ENCODE results near the gene BDH1. TPM values are rescaled to one million over a fixed set of nuclear protein-coding genes. Genes with fewer than 3 reads are reported as not detected.

The BDH1 gene
- total RNA-seq, 8 experiments from 2014 or later: 3.3 to 55.6 (median 4.3) TPM

GRCh38 chr3:197493049-197493448 lies 62.7 kb downstream of the BDH1 start:
- in situ Hi-C loops (cut with MboI; ENCODE audit: low pct_unique_long_range_greater_than_20kb in 2 of 9, low sequenced_read_pairs in 9 of 9, unreplicated experiment in 9 of 9): loop anchor here in 1 of 9 experiments (25.0 kb wide), 1 partner anchor 231 kb away; no protein-coding TSS in a partner anchor
- Histone ChIP-seq H3K27ac (no peak overlapping the region), H3K4me1 (replicated peaks in 1 of 2) (peaks cover 9% of the 10 kb centered on the region in 2 donors), H3K4me3 (no peak overlapping the region)
- WGBS, 10 experiments: 57 to 92% (median 71%) methylated on average over 1 to 3 of the region's 5 CpGs; no CpG with 5 or more reads in 3 of the 10 experiments
- peak in 1 of 8 experiments; percentile 24 for ATAC-seq (replicated peaks in 6 of 8)

- in situ Hi-C loops (cut with MboI; ENCODE audit: low pct_unique_long_range_greater_than_20kb in 2 of 9, low sequenced_read_pairs in 9 of 9, unreplicated experiment in 9 of 9): loop anchor here in 1 of 9 experiments (25.0 kb wide), 1 partner anchor 230 kb away; no protein-coding TSS in a partner anchor
- H3K27ac ChIP-seq: no peak overlapping the region
- WGBS, 10 experiments: 0 to 100% (median 85%) methylated on average over 1 to 5 of the region's 12 CpGs; no CpG with 5 or more reads in 1 of the 10 experiments
- ATAC-seq (replicated peaks in 6 of 8): peak in 1 of 8 experiments; percentile 2
- H3K4me3 ChIP-seq: no peak overlapping the region
- peaks cover 18 to 19% of the 10 kb centered on the region in 2 donors for H3K4me1 ChIP-seq (replicated peaks in 1 of 2)
These were observed 63.7 kb downstream of the BDH1 start for GRCh38 chr3:197491923-197492664.

GRCh38 chr3:197491478-197491877 lies 64.3 kb downstream of the BDH1 start:
- 41 to 100% (median 93%) methylated on average over 1 to 6 of the region's 7 CpGs; no CpG with 5 or more reads in 2 of the 10 experiments for WGBS, 10 experiments
- no peak for ATAC-seq (replicated peaks in 6 of 8)
- no peak overlapping the region for H3K27ac ChIP-seq
- peaks cover 19% of the 10 kb centered on the region in 2 donors for H3K4me1 ChIP-seq (replicated peaks in 1 of 2)
- no peak overlapping the region for H3K4me3 ChIP-seq
- in situ Hi-C loops (cut with MboI; ENCODE audit: low pct_unique_long_range_greater_than_20kb in 2 of 9, low sequenced_read_pairs in 9 of 9, unreplicated experiment in 9 of 9): loop anchor here in 1 of 9 experiments (25.0 kb wide), 1 partner anchor 229 kb away; no protein-coding TSS in a partner anchor

DNA sequence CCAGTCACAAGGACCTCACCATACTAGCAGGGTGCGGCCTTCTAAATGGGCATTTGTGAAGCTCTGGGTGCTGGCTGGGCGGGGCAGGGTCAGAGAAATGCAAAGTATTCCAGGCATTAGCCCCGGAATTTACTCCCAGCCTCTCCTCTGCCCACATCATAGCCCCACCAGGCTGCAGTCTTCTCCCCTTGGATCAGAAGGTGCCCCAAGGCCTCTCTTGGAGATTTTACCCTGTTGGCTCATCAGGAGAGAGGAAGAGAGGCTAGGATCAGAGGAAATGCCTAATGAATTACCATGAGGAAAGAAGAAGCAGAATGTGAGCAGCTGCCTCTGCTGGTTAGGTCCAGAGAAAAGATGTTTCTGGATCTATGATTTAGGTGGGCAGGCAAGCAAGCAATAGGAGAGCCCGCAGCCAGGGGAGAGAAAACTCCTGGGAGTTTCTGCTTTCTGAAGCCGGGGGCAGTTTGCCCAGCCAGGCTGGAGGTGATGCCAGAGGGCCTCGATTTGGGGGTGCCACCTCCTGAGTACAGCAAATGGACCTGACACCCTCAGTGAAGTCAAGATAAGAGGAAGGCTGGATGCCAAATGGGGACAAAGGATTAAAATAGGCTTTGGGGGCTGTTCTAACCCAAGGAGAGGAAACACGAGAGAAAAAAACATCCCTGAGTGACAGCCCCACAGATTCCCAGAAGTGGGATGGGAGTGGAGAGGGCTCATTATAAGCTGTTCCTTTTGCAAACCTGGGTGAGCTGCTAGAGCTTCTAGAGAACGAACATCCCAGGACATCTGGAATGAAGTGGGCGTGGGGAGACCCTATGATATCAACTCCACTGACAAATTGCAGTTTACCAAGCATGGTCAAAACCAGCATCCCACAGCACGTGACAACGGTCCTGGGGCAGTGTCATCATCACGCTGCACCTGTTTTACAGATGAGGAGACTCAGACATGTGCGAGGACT lies 65.4 kb downstream of the BDH1 start:
- in situ Hi-C loops (cut with MboI; ENCODE audit: low pct_unique_long_range_greater_than_20kb in 2 of 9, low sequenced_read_pairs in 9 of 9, unreplicated experiment in 9 of 9): loop anchor here in 1 of 9 experiments (25.0 kb wide), 1 partner anchor 228 kb away; no protein-coding TSS in a partner anchor
- H3K27ac ChIP-seq: no peak overlapping the region
- peaks cover 19% of the 10 kb centered on the region in 2 donors for H3K4me1 ChIP-seq (replicated peaks in 1 of 2)
- peak in 3 of 8 experiments; percentile 27 to 88 (median 63) for ATAC-seq (replicated peaks in 6 of 8)
- 40 to 100% (median 63%) methylated on average over 1 to 7 of the region's 13 CpGs for WGBS, 10 experiments
- no peak overlapping the region for H3K4me3 ChIP-seq

DNA sequence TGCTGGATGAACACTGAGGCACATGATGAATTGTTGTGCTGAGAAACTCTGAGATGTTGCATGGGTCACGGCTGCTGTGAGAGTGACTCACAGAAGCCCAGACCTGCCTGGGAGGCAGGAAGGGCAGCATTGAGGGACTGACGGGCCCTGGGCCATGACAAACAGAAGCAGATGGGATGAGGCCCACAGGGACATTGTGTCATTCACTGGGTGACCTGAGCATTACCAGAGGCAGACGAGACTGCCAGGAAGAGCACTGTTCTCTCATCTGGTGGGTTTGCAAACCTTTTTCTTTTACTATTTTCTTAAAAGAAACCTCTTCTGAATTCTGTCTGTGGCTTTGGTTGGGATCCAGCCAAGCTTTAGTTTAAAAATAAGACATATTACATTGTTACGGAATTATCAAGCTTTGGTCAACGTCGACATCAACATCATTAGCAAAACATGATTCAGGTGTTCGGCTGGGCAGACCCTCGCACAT lies 67.8 kb downstream of the BDH1 start:
- ATAC-seq (replicated peaks in 6 of 8): peak in 7 of 8 experiments; percentile 80 to 100 (median 99)
- peak overlapping the region; percentile 15 to 25 for H3K27ac ChIP-seq
- in situ Hi-C loops (cut with MboI; ENCODE audit: low pct_unique_long_range_greater_than_20kb in 2 of 9, low sequenced_read_pairs in 9 of 9, unreplicated experiment in 9 of 9): loop anchor here in 1 of 9 experiments (25.0 kb wide), 1 partner anchor 226 kb away; no protein-coding TSS in a partner anchor
- 0 to 92% (median 49%) methylated on average over 1 to 8 of the region's 8 CpGs; no CpG with 5 or more reads in 1 of the 10 experiments for WGBS, 10 experiments
- H3K4me1 ChIP-seq (replicated peaks in 1 of 2): peaks cover 19% of the 10 kb centered on the region in 2 donors
- no peak overlapping the region for H3K4me3 ChIP-seq

GRCh38 chr3:197486861-197487260 lies 68.9 kb downstream of the BDH1 start:
- no peak overlapping the region for H3K27ac ChIP-seq
- peaks cover 24 to 27% of the 10 kb centered on the region in 2 donors for H3K4me1 ChIP-seq (replicated peaks in 1 of 2)
- WGBS, 10 experiments: 75 to 100% (median 94%) methylated on average over 1 of the region's 1 CpG; no CpG with 5 or more reads in 4 of the 10 experiments
- in situ Hi-C loops (cut with MboI; ENCODE audit: low pct_unique_long_range_greater_than_20kb in 2 of 9, low sequenced_read_pairs in 9 of 9, unreplicated experiment in 9 of 9): loop anchor here in 1 of 9 experiments (25.0 kb wide), 1 partner anchor 225 kb away; no protein-coding TSS in a partner anchor
- ATAC-seq (replicated peaks in 6 of 8): no peak
- no peak overlapping the region for H3K4me3 ChIP-seq

GRCh38 chr3:197485143-197485542 lies 70.6 kb downstream of the BDH1 start:
- in situ Hi-C loops (cut with MboI; ENCODE audit: low pct_unique_long_range_greater_than_20kb in 2 of 9, low sequenced_read_pairs in 9 of 9, unreplicated experiment in 9 of 9): loop anchor here in 1 of 9 experiments (25.0 kb wide), 1 partner anchor 223 kb away; no protein-coding TSS in a partner anchor
- Histone ChIP-seq H3K27ac (no peak overlapping the region), H3K4me3 (no peak overlapping the region), H3K4me1 (replicated peaks in 1 of 2) (peaks cover 22 to 30% of the 10 kb centered on the region in 2 donors)
- 71 to 100% (median 83%) methylated on average over 1 to 4 of the region's 5 CpGs; no CpG with 5 or more reads in 5 of the 10 experiments for WGBS, 10 experiments
- ATAC-seq (replicated peaks in 6 of 8): no peak

- peak in 1 of 8 experiments; percentile 30 for ATAC-seq (replicated peaks in 6 of 8)
- in situ Hi-C loops (cut with MboI; ENCODE audit: low pct_unique_long_range_greater_than_20kb in 2 of 9, low sequenced_read_pairs in 9 of 9, unreplicated experiment in 9 of 9): loop anchor here in 1 of 9 experiments (25.0 kb wide), 1 partner anchor 222 kb away; no protein-coding TSS in a partner anchor
- Histone ChIP-seq H3K27ac (no peak overlapping the region), H3K4me1 (replicated peaks in 1 of 2) (peaks cover 22 to 30% of the 10 kb centered on the region in 2 donors), H3K4me3 (no peak overlapping the region)
- WGBS, 10 experiments: 20 to 100% (median 90%) methylated on average over 1 to 9 of the region's 12 CpGs; no CpG with 5 or more reads in 2 of the 10 experiments
These were observed 71.4 kb downstream of the BDH1 start for GRCh38 chr3:197484204-197484901.

DNA sequence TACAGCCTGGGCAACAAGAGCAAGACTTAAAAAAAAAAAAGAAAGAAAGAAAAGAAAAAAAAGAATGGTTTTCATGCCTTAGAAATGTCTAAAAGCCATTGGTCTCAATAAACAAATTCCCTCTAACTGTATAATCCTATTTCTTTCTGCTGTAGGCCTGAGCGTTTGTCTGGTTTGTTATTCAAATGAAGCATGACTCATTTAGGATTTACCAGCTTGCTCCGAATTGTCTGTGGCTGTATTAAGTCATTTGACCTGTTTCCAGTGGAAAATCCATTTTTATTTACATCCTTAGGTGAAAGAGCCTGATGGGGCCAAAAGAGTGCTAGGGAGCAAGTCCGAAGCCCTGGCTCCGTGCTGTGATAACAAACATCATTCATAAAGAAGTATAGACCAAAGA lies 73.8 kb downstream of the BDH1 start:
- peak in 7 of 8 experiments; percentile 47 to 81 (median 61) for ATAC-seq (replicated peaks in 6 of 8)
- in situ Hi-C loops (cut with MboI; ENCODE audit: low pct_unique_long_range_greater_than_20kb in 2 of 9, low sequenced_read_pairs in 9 of 9, unreplicated experiment in 9 of 9): loop anchor here in 1 of 9 experiments (25.0 kb wide), 1 partner anchor 220 kb away; no protein-coding TSS in a partner anchor
- H3K4me3 ChIP-seq: no peak overlapping the region
- no peak overlapping the region for H3K27ac ChIP-seq
- 0 to 63% (median 46%) methylated on average over 1 to 4 of the region's 4 CpGs; no CpG with 5 or more reads in 2 of the 10 experiments for WGBS, 10 experiments
- peaks cover 9 to 18% of the 10 kb centered on the region in 2 donors for H3K4me1 ChIP-seq (replicated peaks in 1 of 2)

DNA sequence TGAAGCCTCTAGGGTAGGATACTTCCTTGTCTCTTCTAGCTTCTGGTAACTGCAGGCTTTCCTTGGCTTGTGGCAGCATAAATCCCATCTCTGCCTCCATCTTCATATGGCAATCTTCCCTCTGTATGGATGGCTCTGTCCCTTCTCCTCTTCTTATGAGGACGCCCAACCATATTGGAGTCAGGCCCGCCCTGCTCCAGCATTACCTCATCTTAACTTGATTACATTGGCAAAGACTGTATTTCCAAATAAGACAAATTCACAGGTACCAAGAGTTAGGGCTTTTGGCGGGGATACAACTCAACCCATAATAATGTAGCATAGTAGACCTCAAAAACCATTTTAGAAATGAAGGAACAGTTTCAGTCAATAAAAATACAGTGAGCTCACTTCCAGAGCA lies 75.4 kb downstream of the BDH1 start:
- Histone ChIP-seq H3K4me1 (replicated peaks in 1 of 2) (peaks cover 9 to 18% of the 10 kb centered on the region in 2 donors), H3K27ac (no peak overlapping the region), H3K4me3 (no peak overlapping the region)
- ATAC-seq (replicated peaks in 6 of 8): no peak
- in situ Hi-C loops (cut with MboI; ENCODE audit: low pct_unique_long_range_greater_than_20kb in 2 of 9, low sequenced_read_pairs in 9 of 9, unreplicated experiment in 9 of 9): loop anchor here in 1 of 9 experiments (25.0 kb wide), 1 partner anchor 218 kb away; no protein-coding TSS in a partner anchor
- 80 to 100% (median 88%) methylated on average over 1 to 3 of the region's 3 CpGs; no CpG with 5 or more reads in 2 of the 10 experiments for WGBS, 10 experiments

DNA sequence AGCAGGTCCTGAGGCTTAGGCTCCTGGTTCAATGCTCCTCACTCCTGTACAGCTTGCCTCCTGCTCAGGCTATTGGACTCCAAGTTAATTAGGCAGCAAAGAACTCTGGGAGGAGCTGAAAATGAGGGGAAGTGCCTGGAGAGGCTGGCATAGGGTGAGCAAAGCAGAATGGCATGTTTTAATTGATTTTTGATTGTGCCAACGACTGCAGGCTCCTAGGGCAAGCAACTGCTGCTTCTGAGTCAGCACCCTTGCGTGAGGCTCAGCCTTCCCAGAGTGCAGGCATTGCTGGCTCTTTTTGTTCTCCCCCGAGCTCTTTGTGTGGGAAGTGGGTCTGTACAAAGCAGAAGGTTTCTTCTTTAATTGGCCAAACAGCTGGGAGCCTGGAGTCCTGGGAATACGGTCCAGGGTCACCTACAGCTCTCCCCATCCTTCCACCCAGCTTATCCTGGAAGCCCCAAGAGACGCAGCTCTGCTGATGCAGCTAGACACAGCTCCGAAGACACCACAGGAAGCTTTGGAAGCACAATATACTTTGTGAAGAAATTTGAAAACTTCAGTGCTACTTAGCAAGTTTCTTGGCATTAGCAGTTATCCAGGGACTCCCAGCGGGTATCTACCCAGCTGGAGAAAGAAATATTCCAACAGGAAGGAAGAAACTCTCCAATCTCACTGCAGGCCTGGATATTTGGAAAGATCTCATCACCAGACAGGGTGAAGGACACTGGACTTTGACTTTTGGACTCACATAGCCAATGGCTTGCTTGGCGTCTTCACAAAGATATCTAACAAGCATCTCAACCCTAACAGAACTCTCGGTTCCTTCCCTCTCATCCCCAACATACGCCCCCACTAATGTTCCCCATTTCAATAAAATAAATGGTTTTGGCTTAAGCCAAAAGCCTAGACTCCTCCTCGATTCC lies 76.8 kb downstream of the BDH1 start:
- in situ Hi-C loops (cut with MboI; ENCODE audit: low pct_unique_long_range_greater_than_20kb in 2 of 9, low sequenced_read_pairs in 9 of 9, unreplicated experiment in 9 of 9): loop anchor here in 1 of 9 experiments (25.0 kb wide), 1 partner anchor 217 kb away; no protein-coding TSS in a partner anchor
- no peak overlapping the region for H3K4me3 ChIP-seq
- ATAC-seq (replicated peaks in 6 of 8): peak in 5 of 8 experiments; percentile 93 to 97 (median 95)
- WGBS, 10 experiments: 60 to 100% (median 79%) methylated on average over 1 to 9 of the region's 11 CpGs
- H3K27ac ChIP-seq: no peak overlapping the region
- peaks cover 9 to 18% of the 10 kb centered on the region in 2 donors for H3K4me1 ChIP-seq (replicated peaks in 1 of 2)

Data from motor neuron (in vitro differentiated cells).